Activated gamma-delta T cell treated with anti-CD3 and anti-CD28 coated beads, Interleukin-2, amount 50 U/mL, for 16 hours (primary cell): ENCODE data around the gene EMILIN2.
"Not testable (repeated sequence)": the region's sequence is repeated elsewhere in the genome, so short reads cannot be mapped to it uniquely, and the experiment has no call there.

Experiments used
- DNase-seq: peaks from one replicate; pipeline ENCODE4 v3.0.0-alpha.2; 2020; ENCODE audit warnings: low read depth

EMILIN2 gene

GRCh38 chr18:2845172-2845571 is 1.6 kb upstream of the EMILIN2 start:
- DNase-seq: no peak

- DNase-seq: no peak
These were observed 776 bp downstream of the EMILIN2 start for GRCh38 chr18:2847317-2848246.

GRCh38 chr18:2848247-2849246 is 1.7 kb downstream of the EMILIN2 start:
- DNase-seq: no peak

- DNase-seq: no peak
These were observed 4.0 kb downstream of the EMILIN2 start for GRCh38 chr18:2850816-2851215.

- no peak for DNase-seq
These were observed 5.0 kb downstream of the EMILIN2 start for GRCh38 chr18:2851771-2852170.

- not testable (repeated sequence) for DNase-seq
These were observed 5.7 kb downstream of the EMILIN2 start for GRCh38 chr18:2852460-2852859.

- no peak for DNase-seq
These were observed 6.5 kb downstream of the EMILIN2 start for GRCh38 chr18:2853173-2853925.

- DNase-seq: no peak
These were observed 7.3 kb downstream of the EMILIN2 start for GRCh38 chr18:2853926-2854664.

- DNase-seq: no peak
These were observed 8.1 kb downstream of the EMILIN2 start for GRCh38 chr18:2854875-2855274.

- no peak for DNase-seq
These were observed 8.9 kb downstream of the EMILIN2 start for GRCh38 chr18:2855560-2856350.

- DNase-seq: no peak
These were observed 9.9 kb downstream of the EMILIN2 start for GRCh38 chr18:2856547-2857170.

- no peak for DNase-seq
These were observed 10.8 kb downstream of the EMILIN2 start for GRCh38 chr18:2857491-2858131.

- DNase-seq: not testable (repeated sequence)
These were observed 13.6 kb downstream of the EMILIN2 start for GRCh38 chr18:2860397-2860796.

- not testable (repeated sequence) for DNase-seq
These were observed 17.2 kb downstream of the EMILIN2 start for GRCh38 chr18:2863997-2864396.

- DNase-seq: not testable (repeated sequence)
These were observed 19.7 kb downstream of the EMILIN2 start for GRCh38 chr18:2866465-2866864.

GRCh38 chr18:2869207-2869606 is 22.4 kb downstream of the EMILIN2 start:
- no peak for DNase-seq

- no peak for DNase-seq
These were observed 24.4 kb downstream of the EMILIN2 start for GRCh38 chr18:2871111-2871720.

- DNase-seq: no peak
These were observed 25.3 kb downstream of the EMILIN2 start for GRCh38 chr18:2872095-2872494.

- no peak for DNase-seq
These were observed 28.0 kb downstream of the EMILIN2 start for GRCh38 chr18:2874765-2875164.
